Posterior vena cava (tissue), 2 donors: ENCODE data around the gene ENOX1. TPM values are rescaled to one million over a fixed set of nuclear protein-coding genes. Genes with fewer than 3 reads are reported as not detected.

Source experiments
- DNase-seq: peaks from one replicate; pipeline ENCODE4 v3.0.0-alpha.2; 2020; ENCODE audit warnings: low spot score
- intact Hi-C, 2 donors: fragments of 100-400 bp; cut with DNase I; formaldehyde crosslinking; loops; one replicate each; pipeline versions ENCODE4 v1.14.1 to v1.14.2; 2022 to 2023
- total RNA-seq, 2 donors: library from RNA; stranded (reverse); fragmentation: NEBNext Ultra II Directional; extraction: Animal tissue kit (Norgen Biotek cat#: 25700); gene quantifications; one replicate each; pipeline ENCODE4 v1.2.1, GENCODE V29; 2021
- donor health status: DM: yes; HTN: yes; CAD: no.
- donor health status: DM: yes; HTN: yes; CAD: no.

Gene ENOX1
- total RNA-seq, 2 donors from 2014 or later: 2.7 to 5.3 TPM

DNA sequence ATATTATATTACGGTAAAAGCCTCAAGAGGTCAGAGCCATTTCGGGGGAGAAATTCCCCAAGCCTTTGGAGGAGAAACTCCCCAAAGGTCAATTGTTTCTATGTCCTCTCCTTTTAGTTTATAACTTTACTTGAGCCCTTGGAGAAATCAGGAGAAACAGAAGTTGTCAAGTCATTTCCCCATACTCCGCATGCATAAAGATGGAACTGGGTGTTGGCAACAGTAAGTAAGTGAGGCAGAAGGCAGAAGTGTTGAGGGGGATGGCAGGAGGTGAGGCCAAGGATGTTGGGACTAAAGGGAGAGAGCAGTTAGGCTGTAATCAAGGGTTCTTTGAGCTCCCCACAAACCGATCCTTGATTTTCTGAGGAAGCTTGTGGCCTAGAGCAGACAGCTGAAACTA is 307.9 kb downstream of the ENOX1 start:
- no peak for DNase-seq
- intact Hi-C loops: no loop called here

DNA sequence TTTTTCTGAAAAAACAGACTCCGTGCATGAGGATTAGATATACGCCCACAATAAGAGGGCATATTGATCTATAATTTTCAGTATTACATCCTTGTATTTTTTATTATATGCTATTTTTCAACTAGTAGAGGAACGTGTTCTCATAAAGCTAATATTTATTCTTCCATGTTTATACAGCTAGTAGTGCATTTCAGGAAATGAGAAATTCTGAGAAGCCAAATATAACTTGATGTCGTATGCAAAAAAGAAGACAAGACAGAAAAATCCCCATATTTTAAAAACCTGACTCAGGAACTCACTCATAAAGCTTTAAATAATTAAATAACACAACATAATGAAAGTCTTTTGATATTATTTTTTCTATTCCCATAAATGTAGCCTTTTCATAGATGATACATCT is 308.6 kb downstream of the ENOX1 start:
- intact Hi-C loops: no loop called here

DNA sequence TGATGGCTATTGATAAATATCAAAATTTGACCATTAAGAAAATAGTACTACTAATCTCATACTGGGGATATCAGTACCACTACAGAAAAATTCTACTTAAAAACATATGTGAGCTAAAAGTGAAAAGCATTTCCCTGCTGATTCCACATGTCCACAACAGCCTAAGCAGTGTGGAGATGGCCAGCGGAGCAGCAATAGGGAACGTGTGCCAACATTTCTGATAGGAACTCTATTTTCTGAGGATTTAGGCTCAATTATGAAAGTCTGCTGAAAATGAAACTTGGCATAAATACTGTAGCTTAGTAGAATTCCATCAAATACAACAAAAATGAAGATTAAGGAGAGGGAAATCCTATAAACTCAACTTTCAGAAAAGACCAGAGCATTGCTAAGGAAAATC is 311.6 kb downstream of the ENOX1 start:
- DNase-seq: no peak
- intact Hi-C loops: no loop called here

More for the DNA sequence above, 308.6 kb downstream of the ENOX1 start:
- DNase-seq: no peak

DNA sequence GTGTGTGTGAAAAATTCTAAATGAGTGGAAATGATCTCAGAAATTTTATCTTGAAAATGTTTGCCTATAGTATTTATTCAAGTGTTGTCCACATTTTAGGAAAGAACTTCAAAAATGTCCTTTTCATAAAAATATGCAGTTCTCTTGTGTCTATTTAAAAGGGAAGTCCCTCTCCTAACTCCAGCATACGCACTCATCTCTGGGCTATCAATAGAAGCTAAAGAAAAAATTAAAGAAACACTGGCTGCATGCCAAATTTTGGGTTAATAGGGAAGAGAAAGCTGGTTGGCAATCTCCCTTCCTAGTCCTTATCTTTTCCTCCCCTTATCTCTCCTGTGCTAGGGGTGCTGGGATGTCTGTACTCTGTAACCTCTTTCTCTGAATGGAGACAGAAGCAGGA is 313.3 kb downstream of the ENOX1 start:
- intact Hi-C loops: no loop called here
- no peak for DNase-seq

DNA sequence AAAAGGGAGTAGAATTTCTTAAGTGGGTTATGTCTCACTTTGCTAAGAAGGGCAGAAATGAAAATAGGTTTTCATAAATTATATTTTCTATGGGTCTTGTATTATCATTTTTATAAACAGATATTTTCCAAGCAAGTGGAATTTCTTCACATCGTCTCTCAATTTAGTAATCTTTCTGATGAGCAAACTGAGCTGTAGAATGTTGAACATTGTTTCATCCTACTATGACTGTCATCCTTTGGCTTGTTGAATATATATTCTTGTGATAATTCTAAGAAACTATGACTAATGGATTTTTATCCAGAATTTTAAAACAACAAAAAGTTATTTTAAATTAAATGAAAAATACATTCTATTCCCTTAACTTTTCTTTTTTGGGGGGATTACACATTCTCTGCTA is 313.8 kb downstream of the ENOX1 start:
- intact Hi-C loops: no loop called here
- DNase-seq: no peak

DNA sequence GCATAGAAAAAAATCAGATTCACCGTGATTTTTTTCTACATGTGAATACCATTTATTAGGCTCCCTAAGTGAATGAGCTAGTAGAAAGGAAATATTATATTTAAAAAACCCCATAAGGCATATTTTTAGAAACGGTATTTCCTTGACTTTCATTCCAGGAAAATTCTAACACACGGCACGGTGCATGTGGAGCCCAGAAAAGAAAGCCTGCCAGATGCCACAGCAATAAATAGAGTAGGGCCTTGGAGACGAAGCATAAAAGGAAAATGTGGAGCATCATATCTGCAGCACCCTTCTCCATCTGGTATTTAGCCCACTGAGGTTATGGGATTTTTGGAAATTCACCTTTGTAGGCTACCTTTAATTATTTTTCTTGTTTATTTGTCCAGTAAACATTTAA is 314.4 kb downstream of the ENOX1 start:
- intact Hi-C loops: no loop called here
- DNase-seq: no peak

DNA sequence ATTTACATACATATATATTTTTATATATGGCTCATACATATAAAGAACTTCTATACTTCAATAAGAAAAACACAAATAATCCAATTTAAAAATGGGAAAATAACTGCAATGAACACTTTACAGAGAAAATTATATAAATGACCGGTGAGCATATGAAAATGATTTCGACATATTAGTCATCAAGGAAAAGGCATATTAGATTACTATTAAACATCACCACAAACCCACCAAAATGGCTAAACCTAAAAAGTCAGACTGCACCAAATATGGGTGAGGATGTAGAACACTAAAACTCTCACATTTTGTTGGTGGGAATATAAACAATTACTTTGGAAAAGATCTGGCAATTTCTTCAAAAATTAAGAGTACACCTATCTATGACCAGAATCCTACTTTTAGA is 316.2 kb downstream of the ENOX1 start:
- DNase-seq: no peak

DNA sequence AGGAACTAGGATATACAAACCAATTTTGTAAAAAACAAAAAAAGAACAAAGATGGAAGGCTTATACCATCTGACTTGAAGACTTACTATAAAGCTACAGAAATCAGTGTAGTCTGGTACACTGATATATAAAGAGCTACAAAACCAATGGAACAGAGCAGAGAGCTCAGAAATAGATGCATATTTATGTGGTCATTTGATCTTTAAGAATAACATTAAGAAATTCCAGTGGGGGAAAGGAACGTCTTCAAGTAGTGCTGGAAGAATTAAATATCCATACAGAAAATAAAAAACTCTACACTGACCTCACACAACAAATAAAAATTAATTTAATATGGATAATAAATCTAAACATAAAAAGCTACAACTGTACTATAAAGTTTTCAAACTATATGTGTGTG is 317.0 kb downstream of the ENOX1 start:
- intact Hi-C loops: no loop called here
- DNase-seq: no peak

More for the DNA sequence above, 316.2 kb downstream of the ENOX1 start:
- intact Hi-C loops: no loop called here

DNA sequence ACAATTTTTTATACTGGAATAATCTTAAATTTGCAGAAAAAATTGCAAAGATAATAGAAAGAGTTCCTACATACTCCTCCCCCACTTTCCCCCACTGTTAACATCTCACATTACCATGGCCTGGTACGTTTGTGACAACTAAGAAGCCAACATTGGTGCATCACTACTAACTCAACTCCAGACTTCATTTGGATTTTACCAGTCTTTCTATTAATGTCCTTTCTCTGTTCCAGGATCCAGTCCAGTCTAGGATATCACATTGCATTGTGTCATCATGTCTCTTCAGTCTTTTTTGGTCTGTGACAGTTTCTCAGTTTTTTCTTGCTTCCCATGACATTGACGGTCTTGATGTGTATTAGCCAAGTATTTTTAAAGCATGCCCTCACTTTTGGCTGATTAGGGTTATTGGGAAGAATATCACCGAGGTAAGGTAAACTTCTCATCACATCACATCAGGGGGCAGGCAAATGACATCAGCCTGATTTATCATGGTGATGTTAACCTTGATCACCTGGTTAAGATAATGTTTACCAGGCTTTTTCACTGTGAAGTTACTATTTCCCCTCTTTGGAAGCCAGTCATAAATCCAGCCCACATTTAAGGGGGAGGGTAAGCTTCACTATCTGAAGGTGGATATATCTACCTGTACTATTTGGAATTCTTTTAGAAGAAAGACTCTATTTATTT is 322.1 kb downstream of the ENOX1 start:
- intact Hi-C loops: no loop called here
- DNase-seq: no peak

DNA sequence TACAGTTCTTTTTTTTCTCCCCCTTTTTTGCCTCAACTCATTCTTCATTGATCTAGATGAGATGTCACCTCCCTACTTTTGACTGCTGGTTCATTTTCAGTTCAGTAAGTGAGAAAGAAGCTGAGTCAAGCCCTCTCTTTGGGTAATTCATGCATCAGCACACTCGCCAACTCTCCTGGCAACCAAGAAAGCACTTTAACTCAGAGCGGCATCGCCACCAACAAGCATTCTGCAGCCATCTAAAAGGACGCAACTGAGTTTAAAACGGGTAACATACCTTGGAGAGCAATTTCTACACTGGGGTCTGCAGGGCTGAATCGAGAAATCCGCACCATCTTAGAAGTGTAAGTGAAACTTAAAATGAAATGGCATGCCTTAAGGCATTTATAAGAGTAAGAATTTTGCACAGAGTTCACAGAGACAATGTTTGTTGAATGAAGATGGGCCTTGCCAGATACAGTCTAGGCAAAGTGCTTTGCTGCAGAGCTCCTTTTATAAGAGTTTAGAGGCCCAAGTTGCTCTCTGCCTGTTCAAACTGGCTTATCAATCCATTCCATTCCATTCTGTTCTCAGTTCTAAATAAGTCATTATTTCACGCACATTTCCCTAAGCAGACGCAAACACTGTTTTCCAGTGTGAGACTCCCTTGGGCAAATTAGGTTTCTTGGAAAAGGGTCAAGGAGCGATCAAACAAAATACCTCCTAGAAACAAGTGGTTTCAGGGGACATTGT is 338.0 kb downstream of the ENOX1 start:
- intact Hi-C loops: no loop called here
- DNase-seq: no peak

DNA sequence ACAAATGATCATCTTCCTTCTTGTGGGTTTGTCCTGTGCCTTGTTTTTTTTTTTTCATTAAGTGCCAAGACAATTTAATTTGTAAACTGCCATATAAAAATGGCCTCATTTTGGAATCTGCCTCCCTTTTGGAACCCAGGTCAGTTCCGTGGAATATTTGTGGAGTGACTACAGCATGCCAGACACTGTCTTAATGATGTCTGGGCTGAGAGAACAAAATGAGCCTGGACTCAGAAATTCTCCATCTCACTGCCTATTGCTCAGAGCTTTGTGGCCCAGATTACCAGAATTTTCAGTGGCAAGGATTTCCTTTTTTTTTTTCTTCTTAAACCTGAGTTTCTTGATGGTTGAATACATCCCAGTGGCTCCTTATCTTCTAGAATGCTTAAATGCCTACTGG is 340.6 kb downstream of the ENOX1 start:
- intact Hi-C loops: no loop called here
- no peak for DNase-seq

DNA sequence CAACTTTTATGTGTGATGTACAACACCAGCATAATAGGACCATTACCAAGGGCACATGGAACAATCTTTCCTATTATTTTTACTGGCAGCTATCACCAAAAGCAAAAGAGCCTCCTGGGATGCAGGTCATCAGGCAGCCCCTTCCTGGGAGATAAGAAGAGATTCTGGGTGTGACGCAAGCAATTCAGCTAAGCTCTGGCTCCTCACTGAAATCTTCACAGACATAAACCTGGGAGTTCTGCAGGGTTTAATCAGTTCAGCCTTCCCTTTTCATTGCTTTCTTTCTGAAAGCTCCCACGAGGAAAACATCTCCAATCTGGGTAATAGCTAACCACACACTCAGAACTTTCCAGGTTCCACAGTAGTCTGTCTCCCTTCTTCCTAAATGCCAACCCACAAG is 341.1 kb downstream of the ENOX1 start:
- intact Hi-C loops: no loop called here
- DNase-seq: no peak

DNA sequence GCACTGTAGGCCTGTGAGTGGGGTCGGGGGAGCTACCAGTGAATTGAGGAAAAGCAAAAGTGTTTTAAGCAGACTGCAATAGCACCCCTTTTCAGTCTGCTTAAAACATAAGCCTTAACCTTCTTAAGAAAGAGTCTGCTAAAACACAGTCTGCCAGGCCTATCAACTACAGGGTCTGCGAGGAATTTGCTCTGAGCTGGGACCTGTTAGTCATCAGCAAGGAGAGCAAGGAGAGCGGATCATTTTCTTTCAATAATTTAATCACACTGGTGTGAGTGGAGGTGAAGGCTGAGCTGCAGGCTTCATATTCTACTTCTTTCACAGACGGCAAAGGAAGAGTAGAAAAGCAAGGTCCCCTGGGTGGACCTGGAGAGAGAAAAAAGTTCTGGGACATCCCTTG is 342.7 kb downstream of the ENOX1 start:
- intact Hi-C loops: no loop called here
- no peak for DNase-seq

DNA sequence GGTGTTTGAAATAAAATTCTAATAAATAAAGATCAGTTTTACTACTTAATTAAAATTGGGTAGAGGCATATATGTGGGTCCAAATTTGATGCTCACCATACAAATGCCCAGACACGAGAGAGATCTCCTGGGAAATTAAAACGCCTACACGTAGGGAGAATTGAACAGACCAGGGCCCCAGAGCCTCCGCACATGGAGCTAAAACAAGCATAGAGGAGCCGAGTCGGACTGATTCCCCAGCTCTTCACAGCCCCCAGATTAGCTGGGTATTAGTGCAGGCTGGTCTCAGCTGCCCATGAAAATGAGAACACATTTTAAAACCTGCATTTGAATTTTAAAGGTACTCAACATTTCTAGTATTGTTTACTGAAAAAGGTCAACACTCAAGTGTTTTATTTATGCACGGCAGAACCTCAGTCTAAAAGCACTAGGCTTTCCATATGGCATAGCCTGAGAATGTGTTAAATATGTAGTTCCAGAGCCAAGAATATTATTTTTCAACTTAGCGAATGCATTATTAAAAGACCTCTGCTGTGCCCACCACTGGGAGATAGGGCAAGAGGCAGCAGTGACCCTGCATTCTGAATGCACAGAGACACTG is 344.8 kb downstream of the ENOX1 start:
- intact Hi-C loops: no loop called here
- DNase-seq: no peak

DNA sequence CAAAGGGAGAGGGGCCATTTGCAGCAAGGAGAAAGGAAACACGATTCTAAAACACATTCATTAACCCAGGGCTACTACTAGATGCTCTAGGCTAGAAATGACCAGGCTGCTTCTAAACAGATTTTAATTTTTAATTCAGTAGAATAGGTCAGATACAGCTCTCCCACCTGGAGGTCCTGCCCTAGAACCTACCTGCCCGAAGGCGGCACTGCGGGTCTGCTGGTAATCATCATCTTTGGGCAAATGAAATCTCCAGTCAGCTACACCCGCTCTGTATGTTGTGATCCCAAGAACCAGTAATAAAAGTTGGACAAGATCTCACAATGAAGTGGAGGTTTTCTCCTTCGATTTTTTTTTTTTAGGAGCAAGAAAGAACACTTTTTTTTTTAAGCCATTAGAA is 345.3 kb downstream of the ENOX1 start:
- intact Hi-C loops: no loop called here

DNA sequence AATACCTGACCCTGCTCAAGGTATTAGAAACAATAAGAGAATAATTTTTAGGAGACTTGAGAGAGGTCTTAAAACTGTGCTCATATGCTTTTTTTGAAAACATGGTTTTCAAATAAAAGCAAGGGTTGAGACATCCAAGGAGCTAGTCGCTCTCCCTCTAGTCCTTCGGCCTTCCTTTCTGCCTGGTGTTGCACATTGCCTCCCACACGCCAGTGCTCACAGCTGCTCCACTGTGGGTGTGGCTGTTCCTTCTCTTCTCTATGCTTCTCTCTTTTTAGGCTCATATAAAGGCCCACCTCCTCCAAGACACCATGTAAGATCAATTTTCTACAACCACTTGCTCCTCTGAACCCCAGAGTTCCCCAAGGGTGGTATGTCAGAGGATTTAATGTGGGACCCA is 352.6 kb downstream of the ENOX1 start:
- intact Hi-C loops: no loop called here
- DNase-seq: no peak

More for the DNA sequence above, 345.3 kb downstream of the ENOX1 start:
- no peak for DNase-seq

DNA sequence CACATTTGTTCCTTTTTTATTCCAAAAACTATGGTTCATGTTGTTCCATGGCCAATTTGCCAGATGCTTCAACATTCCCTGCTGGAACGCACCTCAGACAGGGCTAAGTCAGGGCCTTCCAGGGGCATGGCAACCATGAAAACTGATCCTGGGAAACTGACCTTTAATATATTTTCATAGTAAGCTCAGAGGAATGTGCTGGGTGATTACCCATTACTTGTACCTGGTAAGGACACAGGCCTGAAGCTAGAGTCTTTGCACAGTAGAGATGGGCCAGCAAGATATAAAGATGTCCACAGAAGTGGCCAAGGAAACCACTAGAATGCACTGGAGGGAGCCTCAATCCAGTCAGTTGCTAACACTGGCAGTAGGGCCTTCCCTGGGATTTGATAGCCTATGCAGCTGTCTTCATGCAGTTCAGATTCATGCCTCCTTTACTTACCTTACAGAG is 353.1 kb downstream of the ENOX1 start:
- DNase-seq: no peak
- intact Hi-C loops: no loop called here

DNA sequence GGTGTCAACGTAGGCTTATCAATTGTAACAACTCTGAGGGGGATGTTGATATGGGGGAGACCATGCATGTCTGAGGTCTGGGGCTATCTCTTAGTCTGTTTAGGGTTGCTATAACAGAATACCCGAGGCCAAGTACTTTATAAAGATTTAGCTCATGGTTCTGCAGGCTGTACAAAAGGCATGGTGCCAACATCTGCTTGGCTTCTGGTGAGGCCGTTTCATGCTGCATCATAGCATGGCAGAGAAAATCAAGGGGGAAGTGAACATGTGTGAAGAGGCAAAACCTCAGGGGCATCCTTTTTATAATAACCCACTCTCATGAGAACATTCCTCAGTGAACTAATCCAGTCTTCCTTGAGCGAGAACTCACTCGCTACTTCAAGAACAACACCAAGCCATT is 353.8 kb downstream of the ENOX1 start:
- DNase-seq: no peak
- intact Hi-C loops: no loop called here

DNA sequence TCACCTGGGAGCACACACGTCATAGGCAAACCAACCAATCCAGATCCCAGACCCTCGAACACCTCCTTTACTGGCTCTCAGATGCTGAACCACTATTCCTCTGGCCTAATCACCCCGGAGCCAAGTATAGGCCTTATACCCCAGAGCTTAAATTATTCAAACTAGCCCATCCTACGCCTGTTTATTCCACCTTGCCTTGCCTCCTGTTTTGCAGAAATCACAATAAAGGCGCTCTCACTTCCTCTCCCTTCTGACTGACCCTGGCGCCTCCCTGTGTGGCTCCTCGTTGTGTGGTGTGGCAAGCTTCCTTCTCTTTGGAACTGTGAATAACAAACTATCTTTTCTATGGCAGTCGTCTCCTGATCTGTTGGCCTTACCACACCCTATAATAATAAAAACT is 354.9 kb downstream of the ENOX1 start:
- no peak for DNase-seq
- intact Hi-C loops: no loop called here

DNA sequence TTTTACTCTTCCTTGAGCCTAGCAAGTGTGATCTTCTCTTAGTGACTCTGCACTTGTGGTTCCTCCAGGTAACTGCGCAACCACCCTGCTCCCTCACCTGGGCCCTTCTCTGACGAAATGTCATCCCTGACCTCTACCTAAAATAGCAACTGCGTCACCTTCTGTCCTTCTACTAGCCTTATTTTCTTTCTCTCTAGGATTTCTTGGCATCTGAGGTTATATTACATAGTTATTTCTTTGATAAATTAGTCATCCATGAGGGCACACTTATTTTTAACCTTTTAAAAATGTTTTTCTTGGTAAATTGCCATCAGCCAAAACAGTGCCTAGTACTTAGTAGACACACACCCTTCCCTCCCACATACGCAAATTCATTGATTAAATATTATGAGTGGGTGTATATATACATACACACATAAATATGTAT is 355.5 kb downstream of the ENOX1 start:
- no peak for DNase-seq
- intact Hi-C loops: no loop called here
